ENCODE data around the gene PDE2A.

DNA sequence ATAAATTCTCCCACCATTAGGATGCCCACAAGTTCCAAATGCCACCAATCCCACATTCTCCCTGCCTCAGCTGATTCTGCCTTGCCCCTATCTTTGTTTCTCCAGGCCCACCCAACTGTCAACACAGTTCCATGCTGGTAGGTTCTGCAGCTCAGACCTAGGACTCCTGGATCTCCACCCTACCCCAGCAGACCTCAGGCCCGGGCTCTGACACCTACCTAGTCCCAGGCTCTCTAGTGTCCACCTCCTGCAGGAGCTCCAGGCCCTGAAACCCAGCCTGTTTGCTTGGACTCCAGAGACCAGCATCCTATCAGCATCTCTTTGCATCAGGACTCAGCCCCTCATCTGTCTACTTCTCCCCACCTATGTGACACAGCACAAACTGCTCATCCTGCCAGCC, 86.5 kb downstream of the PDE2A start:
- no peak for TF ChIP-seq EZH2 (IDR thresholded peaks at IDR 0.05; ENCODE audit: borderline replicate concordance, low read depth, low read length, severe bottlenecking)
- TF ChIP-seq, protein P1, sequence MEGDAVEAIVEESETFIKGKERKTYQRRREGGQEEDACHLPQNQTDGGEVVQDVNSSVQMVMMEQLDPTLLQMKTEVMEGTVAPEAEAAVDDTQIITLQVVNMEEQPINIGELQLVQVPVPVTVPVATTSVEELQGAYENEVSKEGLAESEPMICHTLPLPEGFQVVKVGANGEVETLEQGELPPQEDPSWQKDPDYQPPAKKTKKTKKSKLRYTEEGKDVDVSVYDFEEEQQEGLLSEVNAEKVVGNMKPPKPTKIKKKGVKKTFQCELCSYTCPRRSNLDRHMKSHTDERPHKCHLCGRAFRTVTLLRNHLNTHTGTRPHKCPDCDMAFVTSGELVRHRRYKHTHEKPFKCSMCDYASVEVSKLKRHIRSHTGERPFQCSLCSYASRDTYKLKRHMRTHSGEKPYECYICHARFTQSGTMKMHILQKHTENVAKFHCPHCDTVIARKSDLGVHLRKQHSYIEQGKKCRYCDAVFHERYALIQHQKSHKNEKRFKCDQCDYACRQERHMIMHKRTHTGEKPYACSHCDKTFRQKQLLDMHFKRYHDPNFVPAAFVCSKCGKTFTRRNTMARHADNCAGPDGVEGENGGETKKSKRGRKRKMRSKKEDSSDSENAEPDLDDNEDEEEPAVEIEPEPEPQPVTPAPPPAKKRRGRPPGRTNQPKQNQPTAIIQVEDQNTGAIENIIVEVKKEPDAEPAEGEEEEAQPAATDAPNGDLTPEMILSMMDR (IDR thresholded peaks at IDR 0.05; ENCODE audit: borderline replicate concordance, extremely low read depth, low read length, poor library complexity, severe bottlenecking) = no peak
